Heart left ventricle (tissue), 16 donors: Measurements from ENCODE around the gene PRR7. TPM values are rescaled to one million over a fixed set of nuclear protein-coding genes. Genes with fewer than 3 reads are reported as not detected.
A peak's percentile ranks its signal among the peaks of the same experiment; 100 is the strongest.

Source experiments
- ATAC-seq, 4 donors: fragments of 200-7000 bp; cut with Tn5 transposase; one replicate each; pipeline ENCODE4 v1.9.1; 2020 to 2022; ENCODE audit warnings: moderate library complexity in 4 of 4, mild to moderate bottlenecking in 3 of 4, moderate number of reproducible peaks in 1 of 4
- DNase-seq, 5 donors: peaks; one replicate each; pipeline ENCODE4 v3.0.0-alpha.2; 2020
- H3K27ac ChIP-seq, 12 donors: fragments of 200-600 bp; sonication (generic) in 4 of 12; one replicate each; pipeline versions ENCODE4 v1.5.0 to v1.8.0; 2016 to 2022; ENCODE audit warnings: mild to moderate bottlenecking in 2 of 12
- H3K27me3 ChIP-seq, 9 donors: fragments of 200-600 bp; sonication (generic) in 2 of 9; one replicate each; pipeline versions ENCODE4 v1.5.1 to v1.8.0; 2016 to 2022; ENCODE audit warnings: mild to moderate bottlenecking in 3 of 9
- H3K36me3 ChIP-seq, 9 donors: fragments of 200-600 bp; sonication (generic) in 2 of 9; one replicate each; pipeline versions ENCODE4 v1.5.0 to v1.8.0; 2018 to 2022; ENCODE audit warnings: mild to moderate bottlenecking in 2 of 9
- H3K4me1 ChIP-seq, 12 donors: fragments of 200-600 bp; sonication (generic) in 4 of 12; one replicate each; pipeline versions ENCODE4 v1.5.0 to v1.8.0; 2016 to 2022; ENCODE audit warnings: mild to moderate bottlenecking in 3 of 12
- H3K4me3 ChIP-seq, 12 donors: fragments of 200-600 bp; sonication (generic) in 4 of 12; one replicate each; pipeline versions ENCODE4 v1.5.0 to v1.8.0; 2017 to 2022; ENCODE audit warnings: mild to moderate bottlenecking in 9 of 12, moderate library complexity in 4 of 12
- H3K9me3 ChIP-seq, 12 donors: fragments of 200-600 bp; sonication (generic) in 4 of 12; one replicate each; pipeline versions ENCODE4 v1.5.0 to v1.8.0; 2016 to 2022; ENCODE audit warnings: mild to moderate bottlenecking in 1 of 12
- POLR2A ChIP-seq, 2 donors: fragments of 450-650 bp; IDR thresholded peaks; one replicate each; pipeline ENCODE4 v1.6.1; 2017; ENCODE audit warnings: antibody characterized with exemption in 2 of 2, mild to moderate bottlenecking in 2 of 2, moderate library complexity in 2 of 2
- WGBS, 4 donors: extraction: QIAGEN DNeasy Blood & Tissue Kit in 2 of 4; methylation state at CpG; one replicate each; pipeline versions ENCODE4 v1.1.5 to v1.1.7; 2013 to 2018; 5-methylcytosine and 5-hydroxymethylcytosine counted together
- intact Hi-C, 10 donors: fragments of 100-400 bp; cut with DNase I; formaldehyde crosslinking; loops; one replicate each; pipeline versions ENCODE4 v1.11.1 to v1.14.2; 2022
- polyA plus RNA-seq, 2 donors: library from polyadenylated mRNA; stranded (reverse); fragments of 200-250 nt; gene quantifications; one replicate each; pipeline ENCODE4 v1.2.3, GENCODE V29; 2013
- total RNA-seq, 9 donors: library from RNA; depleted of rRNA in 2 of 9; stranded (reverse); fragments of >200 nt in 2 of 9; fragmentation: NEBNext Ultra II Directional in 3 of 9; extraction: Animal tissue kit (Norgen Biotek cat#: 25700) in 3 of 9; gene quantifications; one replicate each; pipeline versions ENCODE4 v1.1.0 to v1.2.4, GENCODE V29; 2016 to 2023
- TF ChIP-seq, protein P1 (sequence below), 12 donors: fragments of 200-600 bp; sonication (generic) in 4 of 12; IDR thresholded peaks; one replicate each; pipeline versions ENCODE4 v1.5.0 to v1.8.0; 2018 to 2022; ENCODE audit warnings: antibody characterized with exemption in 12 of 12, mild to moderate bottlenecking in 5 of 12
- donor health status: ischemic (EF 13 %, LVEDD 7.1; RV severe dilation, severe dysfunction).
- donor health status: healthy with polysubstance abuse.
- donor health status: DM: no; HTN: yes; CAD: no.
- donor health status: DM: no; HTN: no; CAD: no.
- donor health status: ischemic (EF 25% LVEDD 6.9; RV normal size, moderate dysfunction).
- donor health status: ischemic (EF 25% LVEDD 5.7; RV mildly dilated, moderate dysfunction).
- donor health status: healthy.
- donor health status: DM: yes; HTN: yes; CAD: no.
- donor health status: ischemic (EF 35%, LVEDD 5.7; RV mildly dilated, moderate dysfunction).
- donor health status: nonischemic (EF 11% LVEDD 7.7; RV severe dilation, severe dysfunction).
- donor health status: DM: yes; HTN: yes; CAD: no.
- donor health status: PGD.
- donor health status: ischemic (EF 29% LVEDD 5.4; RV normal size, mild dysfunction).
- donor health status: nonischemic (EF 23%, LVEDD 6.1; RV moderate dilation, normal function).

The PRR7 gene
- total and polyA plus RNA-seq, 11 donors = 0.82 to 5.0 (median 1.5) TPM

GRCh38 chr5:177425801-177426565 is 20.6 kb upstream of the PRR7 start:
- TF ChIP-seq, protein P1, sequence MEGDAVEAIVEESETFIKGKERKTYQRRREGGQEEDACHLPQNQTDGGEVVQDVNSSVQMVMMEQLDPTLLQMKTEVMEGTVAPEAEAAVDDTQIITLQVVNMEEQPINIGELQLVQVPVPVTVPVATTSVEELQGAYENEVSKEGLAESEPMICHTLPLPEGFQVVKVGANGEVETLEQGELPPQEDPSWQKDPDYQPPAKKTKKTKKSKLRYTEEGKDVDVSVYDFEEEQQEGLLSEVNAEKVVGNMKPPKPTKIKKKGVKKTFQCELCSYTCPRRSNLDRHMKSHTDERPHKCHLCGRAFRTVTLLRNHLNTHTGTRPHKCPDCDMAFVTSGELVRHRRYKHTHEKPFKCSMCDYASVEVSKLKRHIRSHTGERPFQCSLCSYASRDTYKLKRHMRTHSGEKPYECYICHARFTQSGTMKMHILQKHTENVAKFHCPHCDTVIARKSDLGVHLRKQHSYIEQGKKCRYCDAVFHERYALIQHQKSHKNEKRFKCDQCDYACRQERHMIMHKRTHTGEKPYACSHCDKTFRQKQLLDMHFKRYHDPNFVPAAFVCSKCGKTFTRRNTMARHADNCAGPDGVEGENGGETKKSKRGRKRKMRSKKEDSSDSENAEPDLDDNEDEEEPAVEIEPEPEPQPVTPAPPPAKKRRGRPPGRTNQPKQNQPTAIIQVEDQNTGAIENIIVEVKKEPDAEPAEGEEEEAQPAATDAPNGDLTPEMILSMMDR (IDR thresholded peaks at IDR 0.05) = no peak
- TF ChIP-seq POLR2A (IDR thresholded peaks at IDR 0.05) = peak; percentile 52 to 86
- ATAC-seq (peak; percentile 97 to 99 (median 98)), DNase-seq (peak; percentile 99 to 100 (median 100))
- Histone ChIP-seq H3K4me1 (peaks cover 0 to 50% (median 24%) of the 10 kb centered on the region in 12 donors), H3K36me3 (peaks cover 0 to 8% (median 0%) of the 10 kb centered on the region in 9 donors), H3K4me3 (peak overlapping the region; percentile 42 to 95 (median 62)), H3K27me3 (no peaks in the 10 kb centered on the region), H3K27ac (peak overlapping the region; percentile 77 to 98 (median 94)), H3K9me3 (no peaks in the 10 kb centered on the region)
- intact Hi-C loops = loop anchor here in 2 of 10 donors (1.0 to 2.0 kb wide), 3 partner anchors 28 to 71 kb away; partner anchors contain the start of gene PDLIM7 (in 1 of the 2)
- 0 to 1% (median 0%) methylated on average over 46 to 52 of the region's 52 CpGs for WGBS, 4 donors

GRCh38 chr5:177426566-177427210 is 19.9 kb upstream of the PRR7 start, which contains the start of gene GRK6:
Gene GRK6 (plus strand): TSS chr5:177426676. CDS start chr5:177426846, 170 bp downstream.
- no peak for TF ChIP-seq POLR2A (IDR thresholded peaks at IDR 0.05)
- TF ChIP-seq, protein P1 (IDR thresholded peaks at IDR 0.05) = no peak
- Histone ChIP-seq H3K9me3 (no peaks in the 10 kb centered on the region), H3K27ac (peak within 1 kb of the TSS; percentile 77 to 98 (median 94)), H3K36me3 (peaks cover 0 to 10% (median 0%) of the 10 kb centered on the region in 9 donors), H3K4me1 (peaks cover 0 to 57% (median 30%) of the 10 kb centered on the region in 12 donors), H3K27me3 (no peaks in the 10 kb centered on the region), H3K4me3 (peak within 1 kb of the TSS; percentile 73 to 100 (median 92))
- DNase-seq = peak; percentile 42 to 78 (median 66)
- intact Hi-C loops = loop anchor here in 2 of 10 donors (1.0 to 2.0 kb wide), 3 partner anchors 28 to 71 kb away; partner anchors contain the start of gene PDLIM7 (in 1 of the 2)
- WGBS, 4 donors = 0 to 1% (median 1%) methylated on average over 8 to 82 of the region's 82 CpGs
- no peak for ATAC-seq

- no peaks in the 10 kb centered on the region for H3K27me3 ChIP-seq
- H3K9me3 ChIP-seq = no peaks in the 10 kb centered on the region
- WGBS, 4 donors = 7 to 22% (median 18%) methylated on average over 9 to 11 of the region's 11 CpGs
- H3K4me3 ChIP-seq = peak overlapping the region; percentile 73 to 100 (median 92)
- intact Hi-C loops = loop anchor here in 1 of 10 donors (2.0 kb wide), 1 partner anchor 27 kb away; no protein-coding TSS in a partner anchor
- no peak for ATAC-seq
- no peak for DNase-seq
- TF ChIP-seq, protein P1 (IDR thresholded peaks at IDR 0.05) = no peak
- no peak for TF ChIP-seq POLR2A (IDR thresholded peaks at IDR 0.05)
- H3K36me3 ChIP-seq = peaks cover 0 to 16% (median 6%) of the 10 kb centered on the region in 9 donors
- peaks cover 2 to 63% (median 36%) of the 10 kb centered on the region in 12 donors for H3K4me1 ChIP-seq
- H3K27ac ChIP-seq = peak overlapping the region in 11 of 12 donors; percentile 61 to 95 (median 87)
Observed at GRCh38 chr5:177427211-177427822, 19.3 kb upstream of the PRR7 start.
